Type B pancreatic cell (in vitro differentiated cells): ENCODE results near the gene RARRES2. TPM values are rescaled to one million over a fixed set of nuclear protein-coding genes. Genes with fewer than 3 reads are reported as not detected.
"Not testable (repeated sequence)": the region's sequence is repeated elsewhere in the genome, so short reads cannot be mapped to it uniquely, and the experiment has no call there.

ENCODE experiments used
- DNase-seq: peaks from one replicate; pipeline ENCODE4 v3.0.0; 2021; ENCODE audit warnings: mixed read lengths; ENCODE audit not compliant: unreplicated experiment; ENCODE audit errors: extremely low spot score
- H3K27ac Mint-ChIP-seq: 2 replicates; pipeline ENCODE4 v1.8.0; 2021; ENCODE audit warnings: mild to moderate bottlenecking, mixed read lengths
- H3K27me3 Mint-ChIP-seq: 2 replicates; pipeline ENCODE4 v1.8.0; 2021; ENCODE audit warnings: mixed read lengths
- H3K36me3 Mint-ChIP-seq: 2 replicates; pipeline ENCODE4 v1.8.0; 2021; ENCODE audit warnings: mixed read lengths
- H3K4me1 Mint-ChIP-seq: one replicate; pipeline ENCODE4 v1.8.0; 2021; ENCODE audit warnings: mixed read lengths; ENCODE audit not compliant: unreplicated experiment
- H3K4me3 Mint-ChIP-seq: 2 replicates; pipeline ENCODE4 v1.8.0; 2021; ENCODE audit warnings: mild to moderate bottlenecking, mixed read lengths
- H3K9me3 Mint-ChIP-seq: 2 replicates; pipeline ENCODE4 v1.8.0; 2021; ENCODE audit warnings: mixed read lengths
- total RNA-seq: library from RNA; stranded (reverse); gene quantifications from 2 replicates; pipeline ENCODE4 v1.2.1, GENCODE V29; 2021; ENCODE audit warnings: low replicate concordance
- TF ChIP-seq, protein P1 (sequence below): fragments of 200-600 bp; sonication (generic); conservative IDR thresholded peaks from 2 replicates; pipeline ENCODE4 v1.5.0; 2021; ENCODE audit warnings: antibody characterized with exemption, mild to moderate bottlenecking

The RARRES2 gene
- total RNA-seq, 1 donor from 2014 or later, result 109 TPM

DNA sequence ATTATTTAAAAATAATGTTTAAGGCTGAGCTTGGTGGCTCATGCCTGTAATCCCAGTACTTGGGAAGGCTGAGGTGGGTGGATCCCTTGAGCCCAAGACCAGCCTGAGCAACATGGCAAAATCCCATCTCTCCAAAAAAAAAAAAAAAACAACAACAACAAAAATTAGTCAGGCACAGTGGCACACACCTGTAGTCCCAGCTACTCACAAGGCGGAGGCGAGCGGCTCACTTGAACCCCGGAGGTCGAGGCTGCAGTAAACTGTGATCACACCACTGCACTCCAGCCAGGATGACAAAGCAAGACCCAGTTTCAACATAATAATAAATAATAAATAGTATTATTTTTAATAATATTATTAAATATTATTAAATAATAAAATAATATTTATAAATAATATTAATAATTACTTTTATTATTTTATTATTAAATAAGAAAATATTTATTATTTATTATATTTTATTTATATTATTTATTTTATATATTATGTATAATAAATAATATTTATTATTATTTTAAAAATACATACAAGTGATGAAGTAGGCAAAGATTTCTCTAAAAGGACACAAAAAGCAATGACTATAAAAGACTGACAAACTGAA lies 26.7 kb downstream of the RARRES2 start:
- Mint-ChIP-seq H3K4me3 (no peak overlapping the region), H3K9me3 (no peaks in the 10 kb centered on the region), H3K27me3 (no peaks in the 10 kb centered on the region), H3K36me3 (no peaks in the 10 kb centered on the region), H3K4me1 (peaks cover 10% of the 10 kb centered on the region), H3K27ac (no peak overlapping the region)
- TF ChIP-seq, protein P1, sequence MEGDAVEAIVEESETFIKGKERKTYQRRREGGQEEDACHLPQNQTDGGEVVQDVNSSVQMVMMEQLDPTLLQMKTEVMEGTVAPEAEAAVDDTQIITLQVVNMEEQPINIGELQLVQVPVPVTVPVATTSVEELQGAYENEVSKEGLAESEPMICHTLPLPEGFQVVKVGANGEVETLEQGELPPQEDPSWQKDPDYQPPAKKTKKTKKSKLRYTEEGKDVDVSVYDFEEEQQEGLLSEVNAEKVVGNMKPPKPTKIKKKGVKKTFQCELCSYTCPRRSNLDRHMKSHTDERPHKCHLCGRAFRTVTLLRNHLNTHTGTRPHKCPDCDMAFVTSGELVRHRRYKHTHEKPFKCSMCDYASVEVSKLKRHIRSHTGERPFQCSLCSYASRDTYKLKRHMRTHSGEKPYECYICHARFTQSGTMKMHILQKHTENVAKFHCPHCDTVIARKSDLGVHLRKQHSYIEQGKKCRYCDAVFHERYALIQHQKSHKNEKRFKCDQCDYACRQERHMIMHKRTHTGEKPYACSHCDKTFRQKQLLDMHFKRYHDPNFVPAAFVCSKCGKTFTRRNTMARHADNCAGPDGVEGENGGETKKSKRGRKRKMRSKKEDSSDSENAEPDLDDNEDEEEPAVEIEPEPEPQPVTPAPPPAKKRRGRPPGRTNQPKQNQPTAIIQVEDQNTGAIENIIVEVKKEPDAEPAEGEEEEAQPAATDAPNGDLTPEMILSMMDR, result no peak
- DNase-seq, result no peak

DNA sequence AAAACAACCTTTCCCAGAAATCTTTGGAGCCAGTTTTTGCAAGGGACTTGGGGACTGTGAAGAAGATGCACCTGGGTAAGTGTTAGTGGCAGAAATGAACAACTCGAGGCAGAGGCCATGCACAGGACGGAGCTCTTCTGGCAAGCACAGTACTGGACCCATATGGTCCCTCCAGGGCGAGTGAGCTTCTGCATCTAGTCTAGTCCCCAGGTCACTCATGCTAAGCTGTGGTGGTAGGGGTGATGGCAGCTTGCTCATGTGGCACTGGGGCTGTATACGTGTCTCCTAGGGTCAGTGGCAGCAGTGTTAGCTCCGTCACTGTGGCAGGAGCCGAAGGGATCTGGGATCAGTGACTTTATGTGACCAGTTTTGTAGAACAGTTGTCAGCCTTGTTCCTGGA lies 27.6 kb downstream of the RARRES2 start:
- Mint-ChIP-seq H3K4me1 (peaks cover 10% of the 10 kb centered on the region), H3K36me3 (no peaks in the 10 kb centered on the region), H3K27me3 (no peaks in the 10 kb centered on the region), H3K4me3 (no peak overlapping the region), H3K27ac (no peak overlapping the region), H3K9me3 (no peaks in the 10 kb centered on the region)
- no peak for DNase-seq
- TF ChIP-seq, protein P1, result no peak

DNA sequence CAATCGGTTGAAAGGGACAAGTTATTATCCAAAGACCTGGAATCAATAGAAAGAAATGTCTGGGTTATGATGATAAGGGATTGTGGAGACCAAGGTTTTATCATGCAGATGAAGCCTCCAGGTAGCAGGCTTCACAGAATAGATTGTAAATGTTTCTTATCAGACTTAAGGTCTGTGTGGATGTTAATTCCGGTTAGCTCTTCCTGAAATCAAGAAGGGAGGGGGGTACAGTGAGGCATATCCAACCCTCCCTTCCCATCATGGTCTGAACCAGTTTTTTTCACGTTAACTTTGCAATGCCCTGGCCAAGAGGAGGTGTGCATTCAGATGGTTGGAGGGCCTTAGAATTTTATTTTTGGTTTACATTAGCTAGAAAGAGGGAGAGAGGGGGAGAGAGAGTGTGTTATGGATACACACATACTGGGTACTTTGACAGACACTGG lies 28.0 kb downstream of the RARRES2 start:
- DNase-seq, result no peak
- Mint-ChIP-seq H3K27me3 (no peaks in the 10 kb centered on the region), H3K36me3 (no peaks in the 10 kb centered on the region), H3K27ac (no peak overlapping the region), H3K9me3 (no peaks in the 10 kb centered on the region), H3K4me1 (peaks cover 10% of the 10 kb centered on the region), H3K4me3 (no peak overlapping the region)
- TF ChIP-seq, protein P1, result no peak

DNA sequence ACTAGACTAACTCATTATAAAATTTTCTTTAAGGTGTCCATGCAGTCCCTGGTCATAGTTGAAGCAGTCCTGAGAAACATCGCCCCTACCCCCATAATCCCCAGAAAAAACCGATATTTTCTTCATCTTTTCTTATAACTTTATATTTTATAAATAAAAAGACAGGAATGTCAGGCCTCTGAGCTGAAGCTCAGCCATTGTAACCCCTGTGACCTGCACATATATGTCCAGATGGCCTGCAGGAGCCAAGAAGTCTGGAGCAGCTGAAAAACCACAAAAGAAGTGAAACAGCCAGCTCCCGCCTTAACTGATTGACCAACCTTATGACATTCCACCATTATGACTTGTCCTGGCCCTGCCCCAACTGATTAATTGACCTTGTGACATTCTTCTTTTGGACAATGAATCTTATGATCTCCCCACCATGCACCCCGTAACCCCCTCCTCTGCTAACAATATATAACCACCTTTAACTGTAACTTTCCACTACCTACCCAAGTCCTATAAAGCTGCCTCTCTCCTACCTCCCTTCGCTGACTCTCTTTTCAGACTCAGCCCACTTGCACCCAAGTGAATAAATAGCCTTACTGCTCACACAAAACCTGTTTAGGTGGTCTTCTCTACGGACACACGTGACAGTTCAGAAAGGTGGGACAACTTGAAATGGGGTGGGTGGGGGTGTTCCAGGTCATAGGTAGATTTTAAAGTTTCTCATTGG lies 28.6 kb downstream of the RARRES2 start:
- not testable (repeated sequence) for H3K27ac Mint-ChIP-seq, H3K36me3 Mint-ChIP-seq, H3K4me3 Mint-ChIP-seq, H3K27me3 Mint-ChIP-seq, H3K9me3 Mint-ChIP-seq, DNase-seq
- peaks cover 10% of the 10 kb centered on the region for H3K4me1 Mint-ChIP-seq

DNA sequence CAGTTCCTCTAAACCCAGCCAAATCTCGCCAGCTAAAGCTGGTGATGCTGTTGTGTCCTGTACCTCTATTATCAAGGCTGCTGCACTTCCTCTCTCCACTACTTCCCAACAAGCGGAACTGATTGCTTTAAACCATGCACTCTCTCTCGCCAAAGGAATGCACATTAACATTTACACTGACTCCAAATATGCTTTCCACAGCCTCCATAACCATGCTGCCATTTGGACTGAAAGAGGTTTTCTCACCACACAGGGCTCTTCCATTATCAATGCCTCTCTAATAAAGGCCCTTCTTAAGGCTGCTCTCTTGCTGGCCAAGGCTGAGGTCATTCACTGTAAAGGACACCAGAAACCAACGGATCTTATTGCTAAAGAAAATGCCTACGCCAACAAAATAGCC lies 29.7 kb downstream of the RARRES2 start:
- no peaks in the 10 kb centered on the region for H3K27me3 Mint-ChIP-seq
- H3K36me3 Mint-ChIP-seq, result no peaks in the 10 kb centered on the region
- DNase-seq, result no peak
- H3K4me1 Mint-ChIP-seq, result peaks cover 10% of the 10 kb centered on the region
- no peak overlapping the region for H3K4me3 Mint-ChIP-seq
- TF ChIP-seq, protein P1, result no peak
- no peak overlapping the region for H3K27ac Mint-ChIP-seq
- no peaks in the 10 kb centered on the region for H3K9me3 Mint-ChIP-seq

- peaks cover 10% of the 10 kb centered on the region for H3K4me1 Mint-ChIP-seq
- H3K27me3 Mint-ChIP-seq, result no peaks in the 10 kb centered on the region
- TF ChIP-seq, protein P1, result no peak
- no peak for DNase-seq
- no peaks in the 10 kb centered on the region for H3K9me3 Mint-ChIP-seq
- no peak overlapping the region for H3K27ac Mint-ChIP-seq
- H3K4me3 Mint-ChIP-seq, result no peak overlapping the region
- no peaks in the 10 kb centered on the region for H3K36me3 Mint-ChIP-seq
These were observed 30.3 kb downstream of the RARRES2 start for GRCh38 chr7:150311146-150311545.
